Activated naive CD8-positive, alpha-beta T cell treated with anti-CD3 and anti-CD28 coated beads, Interleukin-2, amount 10 ng/mL, durations not matched to agents 7 days and 5 days (primary cell): ENCODE measurements around the gene ANO2. TPM values are rescaled to one million over a fixed set of nuclear protein-coding genes. Genes with fewer than 3 reads are reported as not detected.
"Not testable (repeated sequence)": the region's sequence is repeated elsewhere in the genome, so short reads cannot be mapped to it uniquely, and the experiment has no call there.

ENCODE experiments used
- ATAC-seq: fragments of 150-1000 bp; cut with Tn5 transposase; one replicate; pipeline ENCODE4 v1.10.0; 2021; ENCODE audit warnings: low read depth, moderate library complexity
- POLR2A ChIA-PET: fragments of 350-600 bp; sonication (Branson Sonifier 250); formaldehyde crosslinking; loops from one replicate; lab custom pipeline; 2021; ENCODE audit warnings: antibody characterized with exemption; lab: Charles Lee
- DNase-seq: peaks from one replicate; pipeline ENCODE4 v3.0.0; 2021
- H3K27ac Mint-ChIP-seq: one replicate; pipeline ENCODE4 v1.8.0; 2022; ENCODE audit warnings: mild to moderate bottlenecking, mixed read lengths
- H3K27me3 Mint-ChIP-seq: one replicate; pipeline ENCODE4 v1.8.0; 2022; ENCODE audit warnings: mild to moderate bottlenecking, moderate library complexity, mixed read lengths
- H3K36me3 Mint-ChIP-seq: one replicate; pipeline ENCODE4 v1.8.0; 2021; ENCODE audit warnings: mild to moderate bottlenecking, mixed read lengths
- H3K4me1 Mint-ChIP-seq: one replicate; pipeline ENCODE4 v1.8.0; 2021; ENCODE audit warnings: mixed read lengths
- H3K4me3 Mint-ChIP-seq: one replicate; pipeline ENCODE4 v1.8.0; 2022; ENCODE audit warnings: mild to moderate bottlenecking, moderate library complexity, mixed read lengths
- H3K9me3 Mint-ChIP-seq: one replicate; pipeline ENCODE4 v1.8.0; 2021; ENCODE audit warnings: mixed read lengths
- total RNA-seq, 2 experiments: library from RNA; stranded (reverse); gene quantifications; one replicate each; pipeline ENCODE4 v1.2.3, GENCODE V29; 2021

Gene ANO2
- total RNA-seq, 2 experiments from 2014 or later: not detected

DNA sequence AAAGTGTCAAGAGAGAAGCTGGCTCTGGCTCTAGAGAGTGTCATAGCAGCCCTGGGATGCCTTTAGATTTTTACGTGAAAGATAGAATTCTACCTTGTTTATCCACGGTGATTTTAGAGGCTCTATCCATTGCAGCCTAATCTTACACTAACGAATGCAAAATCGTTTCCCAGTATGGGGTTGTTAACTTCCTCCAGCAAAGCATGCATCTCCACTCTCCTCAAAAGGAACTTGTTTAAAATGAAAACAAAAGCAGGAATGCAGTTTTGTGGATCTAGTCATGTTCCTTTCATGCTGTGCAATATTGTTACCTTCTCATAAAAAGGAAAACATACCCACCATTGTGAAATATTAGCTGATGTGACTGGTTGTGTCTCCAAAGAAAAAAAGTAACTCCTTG lies 88.4 kb downstream of the ANO2 start:
- Mint-ChIP-seq H3K4me3 (no peak overlapping the region), H3K9me3 (no peaks in the 10 kb centered on the region), H3K27ac (no peak overlapping the region), H3K27me3 (peaks cover 8% of the 10 kb centered on the region), H3K36me3 (no peaks in the 10 kb centered on the region), H3K4me1 (no peaks in the 10 kb centered on the region)
- POLR2A ChIA-PET: no interaction called here
- ATAC-seq (no peak), DNase-seq (no peak)

DNA sequence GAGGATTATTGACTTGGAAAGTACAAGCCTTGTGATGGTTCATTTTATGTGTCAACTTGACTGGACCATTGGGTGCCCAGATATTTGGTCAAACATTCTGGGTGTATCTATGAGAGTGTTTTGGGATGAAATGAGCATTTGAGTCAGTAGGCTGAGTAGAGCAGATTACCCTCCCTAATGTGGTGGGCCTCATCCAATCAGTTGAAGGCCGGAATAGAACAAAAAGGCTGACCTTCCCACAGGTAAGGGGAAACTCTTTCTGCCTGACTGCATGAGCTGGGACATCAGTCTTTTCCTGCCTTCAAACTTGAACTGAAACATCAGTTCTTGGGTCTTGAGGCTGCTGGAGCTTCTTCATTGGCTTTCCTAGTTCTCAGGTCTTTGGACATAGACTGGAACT lies 98.1 kb downstream of the ANO2 start:
- Mint-ChIP-seq H3K4me1 (no peaks in the 10 kb centered on the region), H3K27me3 (peaks cover 3% of the 10 kb centered on the region), H3K4me3 (no peak overlapping the region), H3K9me3 (peaks cover 1% of the 10 kb centered on the region), H3K36me3 (no peaks in the 10 kb centered on the region), H3K27ac (no peak overlapping the region)
- POLR2A ChIA-PET: no interaction called here
- ATAC-seq (no peak), DNase-seq (no peak)

DNA sequence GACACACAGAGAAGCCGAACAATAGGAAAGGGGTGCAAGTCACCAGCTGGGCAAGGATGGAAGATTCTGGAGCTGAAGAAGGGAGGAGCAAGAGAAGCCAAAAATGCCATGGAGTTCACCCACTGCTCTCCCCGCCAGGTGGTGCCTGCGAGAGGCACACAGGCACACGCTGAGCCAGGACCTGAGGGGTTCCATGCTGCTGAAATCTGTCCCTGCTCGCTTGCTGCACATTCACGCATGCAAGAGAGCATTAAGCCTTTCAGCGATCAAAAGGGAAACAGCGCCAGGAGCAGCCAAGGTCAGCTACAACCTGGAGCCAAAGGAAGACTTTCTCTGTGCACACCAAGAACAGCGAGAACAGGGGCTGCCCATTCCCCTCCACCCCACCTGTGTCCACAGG lies 104.1 kb downstream of the ANO2 start:
- no peaks in the 10 kb centered on the region for H3K9me3 Mint-ChIP-seq
- no peak for DNase-seq
- POLR2A ChIA-PET: no interaction called here
- H3K4me1 Mint-ChIP-seq: no peaks in the 10 kb centered on the region
- no peaks in the 10 kb centered on the region for H3K27me3 Mint-ChIP-seq
- ATAC-seq: no peak
- H3K36me3 Mint-ChIP-seq: no peaks in the 10 kb centered on the region
- no peak overlapping the region for H3K4me3 Mint-ChIP-seq
- H3K27ac Mint-ChIP-seq: no peak overlapping the region

DNA sequence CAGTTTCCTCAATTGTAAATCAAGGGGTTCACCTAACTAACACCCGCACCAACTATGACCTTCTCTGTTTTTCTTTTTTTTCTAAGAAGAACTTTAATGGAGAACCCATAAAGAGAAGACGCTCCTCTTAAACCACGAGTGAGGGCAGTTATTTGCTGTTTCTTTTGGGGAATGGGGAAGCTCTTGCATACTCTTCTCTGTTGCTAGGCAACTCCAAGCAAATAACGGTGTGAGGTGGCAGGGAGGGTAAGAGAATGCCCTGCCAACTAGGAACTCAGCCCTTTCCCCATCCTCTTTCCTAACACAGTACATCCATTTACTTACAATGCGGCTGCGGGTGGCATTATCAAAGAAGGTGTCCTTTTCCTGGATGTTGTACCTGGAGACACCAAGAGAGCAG lies 114.9 kb downstream of the ANO2 start:
- Mint-ChIP-seq H3K27ac (no peak overlapping the region), H3K27me3 (peaks cover 4% of the 10 kb centered on the region), H3K9me3 (peaks cover 2% of the 10 kb centered on the region), H3K4me1 (no peaks in the 10 kb centered on the region), H3K4me3 (no peak overlapping the region), H3K36me3 (no peaks in the 10 kb centered on the region)
- POLR2A ChIA-PET: no interaction called here
- DNase-seq (no peak), ATAC-seq (no peak)

GRCh38 chr12:5827591-5827990 lies 117.5 kb downstream of the ANO2 start:
- Mint-ChIP-seq H3K27ac (no peak overlapping the region), H3K9me3 (peaks cover 11% of the 10 kb centered on the region), H3K27me3 (peaks cover 2% of the 10 kb centered on the region), H3K36me3 (no peaks in the 10 kb centered on the region), H3K4me1 (no peaks in the 10 kb centered on the region), H3K4me3 (no peak overlapping the region)
- ATAC-seq: no peak
- DNase-seq: no peak
- POLR2A ChIA-PET: no interaction called here

- H3K4me3 Mint-ChIP-seq, DNase-seq, H3K36me3 Mint-ChIP-seq, POLR2A ChIA-PET, H3K4me1 Mint-ChIP-seq, ATAC-seq, H3K27me3 Mint-ChIP-seq, H3K27ac Mint-ChIP-seq: not testable (repeated sequence)
- H3K9me3 Mint-ChIP-seq: peaks cover 11% of the 10 kb centered on the region
These were observed 119.3 kb downstream of the ANO2 start for GRCh38 chr12:5825761-5826160.

DNA sequence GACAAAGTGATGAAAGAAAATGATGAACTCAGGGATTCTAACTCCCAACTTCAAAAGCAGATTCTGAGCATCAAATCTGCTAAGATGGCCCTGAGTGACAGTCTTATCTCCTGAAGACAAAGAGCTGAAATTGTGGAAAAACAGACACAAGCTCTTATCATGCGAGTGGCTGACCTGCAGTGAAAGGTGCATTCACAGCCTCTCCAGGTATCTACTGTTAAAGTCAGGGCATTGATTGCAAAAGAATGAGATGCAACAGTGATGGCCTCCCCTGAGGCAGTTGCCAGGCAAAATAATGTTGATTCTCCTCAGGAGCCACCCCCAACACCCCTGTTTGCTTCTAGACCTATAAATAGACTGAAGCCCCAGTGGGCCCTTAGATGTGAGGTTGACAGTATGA lies 126.2 kb downstream of the ANO2 start:
- not testable (repeated sequence) for H3K27me3 Mint-ChIP-seq, ATAC-seq, DNase-seq

GRCh38 chr12:5817246-5817645 lies 127.8 kb downstream of the ANO2 start:
- POLR2A ChIA-PET: no interaction called here
- no peaks in the 10 kb centered on the region for H3K4me1 Mint-ChIP-seq
- no peaks in the 10 kb centered on the region for H3K27me3 Mint-ChIP-seq
- H3K4me3 Mint-ChIP-seq: no peak overlapping the region
- DNase-seq (no peak), ATAC-seq (no peak)
- no peaks in the 10 kb centered on the region for H3K36me3 Mint-ChIP-seq
- H3K27ac Mint-ChIP-seq: no peak overlapping the region
- no peaks in the 10 kb centered on the region for H3K9me3 Mint-ChIP-seq

More for the DNA sequence above, 126.2 kb downstream of the ANO2 start:
- POLR2A ChIA-PET, H3K36me3 Mint-ChIP-seq, H3K4me1 Mint-ChIP-seq, H3K9me3 Mint-ChIP-seq, H3K27ac Mint-ChIP-seq, H3K4me3 Mint-ChIP-seq: not testable (repeated sequence)

DNA sequence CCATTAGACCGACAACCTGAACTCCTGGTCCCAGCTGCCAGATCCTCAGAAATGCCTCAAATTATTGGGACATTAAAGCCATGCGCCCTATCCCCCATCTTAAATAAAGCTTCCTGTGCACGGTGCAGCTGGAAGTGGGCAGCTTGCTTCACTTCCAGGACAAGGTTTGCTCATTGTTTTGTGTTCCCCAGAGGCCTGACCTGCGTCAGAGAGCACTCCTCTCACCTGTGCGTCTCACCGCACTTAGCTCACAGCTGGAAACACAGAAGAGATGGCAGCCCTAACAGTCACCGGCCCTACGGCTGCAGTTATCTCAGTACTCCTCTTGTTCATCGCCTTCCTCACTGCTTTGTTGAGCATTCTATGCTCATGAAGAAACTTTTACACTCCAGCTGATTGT lies 135.5 kb downstream of the ANO2 start:
- POLR2A ChIA-PET: no interaction called here
- no peaks in the 10 kb centered on the region for H3K9me3 Mint-ChIP-seq
- DNase-seq: no peak
- no peaks in the 10 kb centered on the region for H3K27me3 Mint-ChIP-seq
- H3K27ac Mint-ChIP-seq: no peak overlapping the region
- no peak overlapping the region for H3K4me3 Mint-ChIP-seq
- no peaks in the 10 kb centered on the region for H3K4me1 Mint-ChIP-seq
- H3K36me3 Mint-ChIP-seq: no peaks in the 10 kb centered on the region
- ATAC-seq: no peak

DNA sequence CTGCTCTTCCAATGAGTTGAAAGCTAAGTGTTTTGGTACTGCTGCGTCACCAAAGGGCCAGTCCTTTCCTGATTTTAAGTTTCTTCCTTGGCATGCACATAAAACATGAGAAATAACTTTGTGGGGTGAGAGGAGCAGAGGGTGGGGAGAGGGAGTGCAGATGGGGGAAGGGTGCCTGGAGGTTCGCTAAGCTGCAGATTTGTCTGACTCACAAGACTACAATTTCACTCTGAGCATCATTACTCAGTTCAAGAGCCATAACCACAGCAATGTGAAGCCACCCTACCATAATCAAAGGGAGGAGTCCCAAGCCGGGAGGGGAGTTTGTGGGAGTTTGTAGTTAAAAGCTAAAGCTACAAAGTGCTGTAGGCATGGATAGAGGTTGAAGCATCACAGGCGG lies 136.1 kb downstream of the ANO2 start:
- no peaks in the 10 kb centered on the region for H3K4me1 Mint-ChIP-seq
- POLR2A ChIA-PET: no interaction called here
- no peaks in the 10 kb centered on the region for H3K36me3 Mint-ChIP-seq
- H3K4me3 Mint-ChIP-seq: no peak overlapping the region
- DNase-seq: no peak
- no peak overlapping the region for H3K27ac Mint-ChIP-seq
- no peaks in the 10 kb centered on the region for H3K9me3 Mint-ChIP-seq
- ATAC-seq: no peak
- H3K27me3 Mint-ChIP-seq: no peaks in the 10 kb centered on the region

GRCh38 chr12:5807514-5808219 lies 137.4 kb downstream of the ANO2 start:
- Mint-ChIP-seq H3K27ac (no peak overlapping the region), H3K36me3 (no peaks in the 10 kb centered on the region), H3K4me3 (no peak overlapping the region), H3K4me1 (no peaks in the 10 kb centered on the region), H3K9me3 (no peaks in the 10 kb centered on the region), H3K27me3 (no peaks in the 10 kb centered on the region)
- DNase-seq (no peak), ATAC-seq (no peak)
- POLR2A ChIA-PET: no interaction called here

- DNase-seq (no peak), ATAC-seq (no peak)
- POLR2A ChIA-PET: no interaction called here
- Mint-ChIP-seq H3K36me3 (no peaks in the 10 kb centered on the region), H3K27ac (no peak overlapping the region), H3K9me3 (no peaks in the 10 kb centered on the region), H3K4me3 (no peak overlapping the region), H3K27me3 (no peaks in the 10 kb centered on the region), H3K4me1 (no peaks in the 10 kb centered on the region)
These were observed 138.0 kb downstream of the ANO2 start for GRCh38 chr12:5807090-5807414.

- no peak for ATAC-seq
- no peaks in the 10 kb centered on the region for H3K9me3 Mint-ChIP-seq
- DNase-seq: no peak
- H3K4me1 Mint-ChIP-seq: no peaks in the 10 kb centered on the region
- H3K27me3 Mint-ChIP-seq: peaks cover 2% of the 10 kb centered on the region
- no peak overlapping the region for H3K27ac Mint-ChIP-seq
- H3K4me3 Mint-ChIP-seq: no peak overlapping the region
- H3K36me3 Mint-ChIP-seq: no peaks in the 10 kb centered on the region
- POLR2A ChIA-PET: no interaction called here
These were observed 138.5 kb downstream of the ANO2 start for GRCh38 chr12:5806371-5807089.

DNA sequence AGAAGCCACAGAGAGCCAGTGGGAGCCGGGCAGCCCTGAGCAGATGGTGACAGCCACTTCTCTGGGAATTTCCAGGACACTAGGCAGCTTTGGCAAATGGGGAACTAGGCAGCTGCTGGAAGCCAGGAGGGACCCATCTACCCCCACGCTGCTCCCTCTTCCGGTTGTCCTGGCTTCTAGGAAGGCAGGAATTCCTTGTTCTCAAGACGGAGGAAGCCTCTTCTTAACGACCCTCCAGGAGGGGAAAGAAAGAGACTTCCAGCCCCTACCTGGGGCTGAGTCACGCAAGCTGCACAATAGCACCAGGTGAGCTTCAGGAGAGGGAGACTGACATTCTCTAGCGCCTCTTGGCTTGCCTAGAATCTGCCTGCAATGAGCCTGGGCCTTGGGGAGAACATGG lies 141.5 kb downstream of the ANO2 start:
- no peaks in the 10 kb centered on the region for H3K9me3 Mint-ChIP-seq
- DNase-seq (no peak), ATAC-seq (no peak)
- H3K4me1 Mint-ChIP-seq: no peaks in the 10 kb centered on the region
- POLR2A ChIA-PET: no interaction called here
- no peak overlapping the region for H3K4me3 Mint-ChIP-seq
- H3K27me3 Mint-ChIP-seq: peaks cover 4% of the 10 kb centered on the region
- no peak overlapping the region for H3K27ac Mint-ChIP-seq
- no peaks in the 10 kb centered on the region for H3K36me3 Mint-ChIP-seq
